GM21381 (cell line): Measurements from ENCODE around the gene CDC7.

Experiments
- ATAC-seq: cut with Tn5 transposase; IDR thresholded peaks from one replicate; pipeline ENCODE4 v1.9.1; 2021; ENCODE audit warnings: mild to moderate bottlenecking, moderate library complexity; ENCODE audit not compliant: unreplicated experiment

Gene CDC7

GRCh38 chr1:91572044-91572443 lies 71.4 kb downstream of the CDC7 start:
- peak; percentile 82 for ATAC-seq
